Effector CD8-positive, alpha-beta T cell (primary cell): ENCODE data around the gene DENND1A.
"Not testable (repeated sequence)": the region's sequence is repeated elsewhere in the genome, so short reads cannot be mapped to it uniquely, and the experiment has no call there.

ENCODE experiments used
- DNase-seq: peaks from one replicate; lab custom pipeline; 2025; lab: John Stamatoyannopoulos, UW

The DENND1A gene

DNA sequence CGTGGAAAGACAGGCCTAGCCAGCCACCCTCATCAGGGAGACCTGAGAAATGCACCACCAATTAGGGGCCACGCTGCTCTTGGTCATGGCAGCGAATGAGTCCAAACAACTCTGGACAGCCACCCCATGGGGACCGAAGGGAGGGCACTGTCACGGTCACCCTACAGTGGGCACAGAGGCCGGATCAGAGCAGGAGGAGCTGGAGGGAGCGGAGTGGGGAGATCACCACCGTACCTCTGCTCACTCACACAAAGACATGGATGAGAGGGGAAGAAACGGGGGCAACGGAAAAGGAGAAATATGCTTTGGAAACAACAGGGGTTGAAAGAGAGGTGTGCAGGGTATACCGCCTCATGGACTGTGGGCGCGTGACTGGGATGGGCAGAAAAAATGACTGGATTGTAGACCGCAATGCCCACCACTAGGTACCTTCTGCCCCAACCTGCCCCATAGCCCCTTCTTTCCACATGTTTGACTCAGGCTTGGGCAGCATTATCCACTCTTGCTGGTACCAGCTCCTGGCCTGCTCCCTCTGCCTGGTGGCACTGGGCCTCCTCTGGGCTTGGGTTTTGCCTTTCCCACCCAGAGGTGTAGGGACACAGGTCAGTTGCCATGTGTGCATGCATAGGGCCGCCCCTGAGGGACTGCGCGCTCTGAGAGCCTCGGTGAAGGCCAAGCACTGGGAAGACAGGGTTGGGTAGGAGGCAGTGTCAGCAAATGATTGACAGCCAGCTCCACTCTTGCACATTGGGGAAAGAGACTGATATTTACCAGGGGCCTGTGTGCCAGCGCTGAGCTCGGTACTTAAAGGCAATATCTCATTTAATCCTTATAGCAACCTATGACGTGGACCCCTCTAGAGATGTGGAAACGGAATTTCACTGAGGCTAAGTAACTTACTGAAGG is 497.3 kb downstream of the DENND1A start:
- DNase-seq: no peak

- no peak for DNase-seq
Measured at GRCh38 chr9:123431581-123431980, 498.3 kb downstream of the DENND1A start.

- DNase-seq: not testable (repeated sequence)
Measured at GRCh38 chr9:123428450-123428849, 501.5 kb downstream of the DENND1A start.

DNA sequence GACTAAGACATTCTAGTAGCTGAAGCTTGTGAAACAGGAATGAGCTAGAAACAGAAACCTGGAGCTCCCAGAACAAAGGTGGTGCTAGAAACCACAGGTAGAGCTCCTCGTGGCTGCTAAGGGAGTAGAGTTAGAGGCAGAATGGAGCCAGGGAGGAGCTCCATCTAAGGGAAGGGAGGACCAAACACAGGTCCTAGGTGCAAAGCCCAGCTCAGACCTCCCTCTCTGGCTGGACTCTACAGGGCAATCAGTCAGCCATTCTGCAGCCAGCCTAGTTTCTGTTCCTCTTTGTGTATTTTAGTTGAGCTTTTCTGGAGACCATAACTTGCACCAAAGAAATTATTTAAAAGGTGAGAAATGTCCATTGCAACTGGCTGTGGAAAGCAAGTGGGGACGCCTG is 503.5 kb downstream of the DENND1A start:
- DNase-seq: no peak

DNA sequence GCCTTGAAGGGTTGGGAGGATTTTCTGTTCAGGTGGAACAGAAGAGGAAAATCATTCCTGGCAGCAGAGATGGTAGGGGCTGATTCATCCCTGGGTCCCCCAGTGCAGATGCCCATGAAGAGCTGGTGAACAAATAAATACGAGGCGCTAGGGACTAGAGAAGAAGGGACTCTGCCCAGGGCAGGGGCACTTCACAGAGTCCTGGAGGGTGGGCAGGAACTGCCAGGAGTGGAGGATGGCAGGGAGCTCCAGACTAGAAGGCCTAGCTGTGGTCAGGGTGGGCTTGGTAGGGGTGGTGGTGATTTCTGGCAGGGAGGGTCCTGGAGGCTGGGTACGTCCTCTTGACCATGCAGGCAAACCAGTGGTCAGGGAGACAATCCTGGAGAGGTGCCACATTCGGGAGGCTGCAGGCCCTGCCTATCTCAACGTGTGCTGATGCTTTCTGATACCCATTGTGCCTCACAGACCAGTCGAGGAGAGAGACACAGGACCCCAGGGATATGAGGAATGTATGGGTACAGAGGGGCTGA is 504.0 kb downstream of the DENND1A start:
- no peak for DNase-seq

DNA sequence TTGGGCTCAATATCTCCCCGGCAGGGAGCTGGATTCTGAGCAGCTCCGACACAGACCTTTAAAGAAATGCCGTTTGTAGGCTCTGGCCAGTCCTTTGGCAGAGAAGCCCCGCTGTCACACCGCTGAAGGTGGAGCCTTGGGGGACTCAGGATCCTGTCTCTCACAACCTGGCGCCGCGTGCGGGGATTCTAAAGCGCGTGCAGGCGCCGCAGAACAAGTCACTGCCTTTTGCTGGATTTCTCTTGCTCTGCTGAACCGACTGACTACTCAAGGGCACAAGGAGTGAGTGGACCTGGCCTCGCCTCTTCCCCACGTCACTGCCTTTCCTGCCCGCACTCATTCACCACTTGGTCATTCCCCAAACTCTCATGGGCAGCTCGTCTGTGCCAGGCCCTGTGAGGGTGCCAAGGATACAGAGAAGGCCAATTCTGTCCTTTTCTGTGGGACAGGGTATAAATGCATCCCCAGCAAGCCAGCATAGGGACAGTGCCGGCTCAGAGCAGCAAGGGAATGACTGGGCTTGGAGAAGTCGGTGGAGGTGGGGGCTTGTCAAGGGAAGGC is 504.6 kb downstream of the DENND1A start:
- no peak for DNase-seq

DNA sequence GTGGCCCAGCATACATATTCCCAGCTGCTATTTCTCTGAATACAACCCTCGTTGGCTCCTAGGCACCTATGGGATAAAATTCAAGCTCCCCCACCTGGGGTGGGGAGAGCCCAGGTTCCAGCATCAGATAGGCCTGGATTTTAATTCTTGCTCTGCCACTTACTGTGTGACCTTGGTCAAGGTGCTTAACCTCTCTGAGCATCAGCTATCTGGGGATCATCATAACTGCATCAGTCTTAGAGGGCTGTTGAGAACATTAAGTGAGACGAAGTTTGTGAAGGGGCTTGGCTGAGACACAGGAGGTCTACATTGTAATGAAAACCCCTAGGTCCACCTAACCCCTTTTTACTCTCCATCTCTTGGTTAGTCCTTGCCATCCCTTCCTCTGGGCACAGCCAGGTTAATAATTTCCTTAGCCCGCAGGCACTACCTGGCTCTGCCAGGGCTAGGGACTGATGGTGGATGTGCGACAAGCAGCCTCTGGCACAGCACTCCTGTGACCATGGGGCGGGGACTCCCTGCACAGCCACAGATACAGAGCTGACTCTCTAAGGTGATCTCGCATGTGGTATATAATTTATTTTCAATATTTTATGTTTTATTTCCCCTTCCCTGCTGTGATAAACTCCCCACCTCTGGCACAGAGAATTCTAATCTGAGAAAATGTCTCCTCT is 505.2 kb downstream of the DENND1A start:
- DNase-seq: no peak

DNA sequence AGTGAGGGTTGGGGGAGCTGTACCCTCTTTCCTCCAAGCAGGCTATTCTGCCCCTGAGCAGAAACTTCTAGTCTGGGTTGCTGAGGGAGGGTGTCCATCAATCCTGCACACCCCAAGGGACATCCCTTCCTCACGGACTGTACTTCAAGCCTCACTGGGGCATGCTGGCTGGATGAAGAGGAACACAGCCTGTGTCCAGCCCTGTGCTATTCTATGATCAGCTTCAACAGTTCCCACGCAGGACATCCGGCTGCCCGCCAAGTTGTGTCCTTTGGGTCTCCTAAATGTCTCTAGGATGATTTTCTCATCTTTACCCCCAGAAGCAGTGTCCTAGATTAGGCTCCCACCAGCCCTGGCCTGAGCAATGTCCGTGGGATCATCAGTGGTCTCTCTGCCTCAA is 505.8 kb downstream of the DENND1A start:
- no peak for DNase-seq

DNA sequence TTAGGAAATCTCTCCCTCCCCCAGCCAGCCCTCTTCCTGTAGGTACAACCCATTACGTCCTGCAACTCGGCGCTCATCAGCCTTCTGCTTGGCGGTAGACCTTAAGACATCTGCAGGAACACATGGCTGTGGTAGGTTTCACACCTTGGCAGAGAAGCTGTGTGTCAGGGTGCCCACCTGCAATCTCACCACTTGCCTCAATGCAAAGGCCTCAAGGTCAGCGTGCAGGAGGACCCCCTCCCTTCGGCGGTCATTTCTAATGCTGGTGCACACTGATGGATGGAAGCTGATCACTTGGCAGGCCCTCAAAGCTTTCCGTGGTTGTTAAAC is 506.6 kb downstream of the DENND1A start:
- no peak for DNase-seq

DNA sequence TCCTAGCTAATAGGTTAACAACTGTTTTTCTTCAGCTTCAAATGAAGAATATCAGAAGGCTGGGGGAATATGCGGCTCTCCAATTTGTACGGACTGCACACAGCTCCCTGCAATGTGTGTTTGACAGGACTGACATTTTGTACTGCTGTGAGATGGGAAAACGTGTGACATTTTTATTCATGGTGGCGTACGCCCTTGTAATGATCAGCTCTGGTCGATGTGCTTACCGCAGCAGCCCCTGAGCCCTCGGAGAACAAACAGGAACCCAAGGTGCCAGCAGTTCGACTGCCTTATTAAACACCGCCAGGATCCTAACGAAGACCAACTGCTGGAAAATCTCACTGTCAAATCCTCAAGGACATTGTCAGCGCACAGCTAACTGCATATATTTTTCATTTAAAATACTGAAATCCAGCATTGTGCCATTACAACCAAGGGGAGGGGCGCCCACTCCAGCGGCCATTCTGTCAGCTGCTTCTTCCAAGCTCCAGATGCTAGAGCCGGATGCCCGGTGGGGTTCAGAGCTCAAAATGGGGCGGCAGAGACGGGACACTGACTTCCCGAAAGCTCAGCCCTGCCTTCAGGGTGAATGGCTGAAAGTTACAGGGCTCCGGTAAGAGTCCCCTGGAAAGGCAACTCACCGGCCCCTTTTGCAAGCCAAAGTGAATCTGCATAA is 507.2 kb downstream of the DENND1A start:
- no peak for DNase-seq

GRCh38 chr9:123421801-123422455 is 508.0 kb downstream of the DENND1A start:
- no peak for DNase-seq

- DNase-seq: no peak
Measured at GRCh38 chr9:123421186-123421585, 508.7 kb downstream of the DENND1A start.

DNA sequence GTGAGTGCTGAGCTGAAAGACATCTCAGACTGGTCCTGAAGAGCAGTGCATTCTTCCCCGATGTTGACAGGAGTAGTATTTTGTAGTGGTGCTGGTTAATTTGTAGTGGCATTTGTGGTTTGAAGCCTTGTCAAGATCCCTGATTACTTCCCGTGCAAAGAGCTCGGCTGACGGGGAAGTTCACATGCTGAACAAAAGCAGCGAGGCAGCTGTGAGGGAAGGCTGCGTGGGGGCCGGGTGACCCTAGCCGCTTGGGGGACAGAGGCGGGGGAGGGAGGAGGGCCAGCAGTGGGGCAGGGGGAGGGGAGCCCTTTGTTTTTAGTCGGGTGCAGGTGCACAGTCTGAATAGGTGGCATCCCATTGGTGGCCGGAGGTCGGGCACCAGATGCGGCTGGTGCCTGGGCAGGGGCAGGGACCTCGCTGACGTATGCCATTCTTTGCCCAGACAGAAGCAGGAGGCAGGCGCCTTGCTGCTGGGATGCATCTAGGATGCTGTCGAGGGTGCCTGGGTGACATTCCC is 509.3 kb downstream of the DENND1A start:
- no peak for DNase-seq

GRCh38 chr9:123419721-123420591 is 510.0 kb downstream of the DENND1A start:
- no peak for DNase-seq

- DNase-seq: no peak
Measured at GRCh38 chr9:123419091-123419490, 510.8 kb downstream of the DENND1A start.

- DNase-seq: no peak
Measured at GRCh38 chr9:123418506-123418905, 511.4 kb downstream of the DENND1A start.

DNA sequence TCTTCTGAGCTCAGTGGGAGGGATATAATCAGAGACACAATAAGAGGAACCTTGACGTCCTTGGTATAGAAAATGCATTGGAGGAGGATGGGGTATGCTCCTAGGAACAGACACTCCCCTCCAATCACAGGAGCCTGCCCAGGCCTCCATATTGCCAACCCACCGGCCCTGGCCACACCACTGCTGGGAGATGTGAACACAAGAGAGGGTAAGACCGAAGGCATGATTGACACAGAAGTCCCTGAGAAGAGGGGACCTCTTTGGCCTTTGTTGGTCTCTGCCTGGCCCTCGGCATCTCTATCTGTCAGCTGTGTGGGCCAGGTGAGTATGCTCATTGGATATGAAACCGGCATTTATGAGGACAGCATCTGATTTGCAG is 511.9 kb downstream of the DENND1A start:
- no peak for DNase-seq

- no peak for DNase-seq
Measured at GRCh38 chr9:123417289-123418051, 512.5 kb downstream of the DENND1A start.

DNA sequence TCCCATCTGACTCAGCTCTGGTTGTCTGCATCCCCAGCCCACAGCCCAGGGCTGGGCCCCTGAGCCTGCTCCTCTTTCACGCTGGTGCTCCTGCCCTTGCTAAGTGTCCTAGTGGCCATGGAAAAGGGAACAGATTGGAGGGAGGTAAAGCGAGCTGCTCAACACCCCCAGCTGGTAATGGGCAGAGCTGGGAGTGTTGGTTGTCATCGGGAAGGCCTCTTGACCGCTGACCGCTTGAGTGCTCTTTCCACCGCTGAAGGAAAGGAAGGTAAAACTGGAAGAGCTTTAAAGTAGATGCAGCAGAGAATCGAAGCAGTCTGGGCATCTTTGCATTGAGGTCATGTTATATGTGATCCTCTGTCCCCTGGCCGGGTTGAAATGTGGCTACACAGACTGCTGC is 513.8 kb downstream of the DENND1A start:
- DNase-seq: no peak
